ENCODE measurements around the gene ARHGEF10L. TPM values are rescaled to one million over a fixed set of nuclear protein-coding genes. Genes with fewer than 3 reads are reported as not detected.

ARHGEF10L gene
- total RNA-seq, 1 donor: 39.1 TPM

- no peak overlapping the region for H2AFZ ChIP-seq (ENCODE audit: low read length)
- H3K4me1 ChIP-seq (ENCODE audit: insufficient read depth, low read length): no peaks in the 10 kb centered on the region
- H4K20me1 ChIP-seq (ENCODE audit: insufficient read depth, low read length): no peaks in the 10 kb centered on the region
- no peak for DNase-seq (ENCODE audit: insufficient read length, low spot score, missing footprints)
- no peaks in the 10 kb centered on the region for H3K9me3 ChIP-seq (ENCODE audit: low read depth, low read length)
- no peaks in the 10 kb centered on the region for H3K36me3 ChIP-seq (ENCODE audit: insufficient read depth, low read length)
- H3K27ac ChIP-seq (ENCODE audit: low read depth, low read length): no peak overlapping the region
- TF ChIP-seq CTCF (IDR thresholded peaks at IDR 0.05; ENCODE audit: extremely low read depth, low read depth, low read length): no peak
- no peaks in the 10 kb centered on the region for H3K79me2 ChIP-seq (ENCODE audit: insufficient read depth, low read length)
- H3K27me3 ChIP-seq (ENCODE audit: insufficient read depth, low read length): no peaks in the 10 kb centered on the region
- H3K4me2 ChIP-seq (ENCODE audit: insufficient read depth, low read length): no peak overlapping the region
- no peak overlapping the region for H3K4me3 ChIP-seq (ENCODE audit: insufficient read depth, low read length)
These were observed 207.4 kb downstream of the ARHGEF10L start for GRCh38 chr1:17746920-17747319.

Other genes starting within 250 kb of the ARHGEF10L start
- not detected in 2 replicates for gene PADI4, start 231.5 kb upstream of the ARHGEF10L start, total RNA-seq
- not detected in 2 replicates for gene PADI6, start 167.5 kb upstream of the ARHGEF10L start, total RNA-seq
- 61.9 and 71.3 TPM in 2 replicates for gene RCC2, start 100.0 kb upstream of the ARHGEF10L start, total RNA-seq
- not detected in 2 replicates for gene ACTL8, start 215.6 kb downstream of the ARHGEF10L start, total RNA-seq